Fibroblast of peridontal ligament (primary cell): Measurements from ENCODE around the gene QRICH2.
"Not testable (repeated sequence)": the region's sequence is repeated elsewhere in the genome, so short reads cannot be mapped to it uniquely, and the experiment has no call there.

Experiments used
- DNase-seq: peaks from one replicate; pipeline ENCODE4 v3.0.0-alpha.2; 2010; ENCODE audit errors: extremely low read depth

Gene QRICH2

DNA sequence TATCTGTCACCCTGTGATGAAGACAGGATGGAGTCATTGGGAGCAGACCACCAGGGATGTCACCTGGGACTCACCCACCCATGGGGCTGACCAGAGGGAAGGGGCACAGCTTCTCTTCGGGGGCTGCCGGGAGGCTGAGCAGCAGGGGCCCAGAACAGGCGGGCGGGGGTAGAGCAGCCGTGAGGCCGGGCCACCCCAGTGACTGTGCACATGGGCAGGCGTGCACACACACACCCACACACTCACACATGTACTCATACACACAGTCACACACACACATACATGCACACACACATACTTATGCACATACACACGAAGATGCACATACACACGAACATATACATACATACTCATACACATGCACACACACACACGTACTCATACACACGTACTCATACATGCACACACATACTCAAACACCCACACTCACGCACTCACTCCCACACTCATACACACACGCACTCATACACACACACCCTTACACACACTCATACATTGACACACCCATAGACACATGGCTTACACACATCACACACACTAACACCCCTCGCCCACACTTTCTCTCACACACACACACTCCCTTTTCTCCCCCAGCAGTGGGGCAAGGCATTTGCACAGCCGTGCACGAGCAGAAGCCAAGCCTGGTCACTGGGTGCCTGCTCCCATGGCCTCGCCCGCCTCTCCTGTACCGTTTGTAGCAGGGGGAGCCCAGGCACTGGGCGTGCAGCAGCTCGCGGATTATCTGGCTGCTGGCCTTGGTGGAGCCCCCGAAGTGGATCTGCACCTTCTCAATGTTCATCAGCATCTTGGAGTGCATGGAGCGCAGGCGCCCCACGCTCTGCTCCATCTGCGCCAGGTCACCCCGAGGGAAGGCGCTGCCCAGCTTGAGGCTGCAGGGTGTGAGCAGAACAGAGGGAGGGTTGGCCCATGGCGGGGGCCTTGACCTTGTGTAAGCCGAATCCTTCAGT lies 30.5 kb downstream of the QRICH2 start:
- no peak for DNase-seq

DNA sequence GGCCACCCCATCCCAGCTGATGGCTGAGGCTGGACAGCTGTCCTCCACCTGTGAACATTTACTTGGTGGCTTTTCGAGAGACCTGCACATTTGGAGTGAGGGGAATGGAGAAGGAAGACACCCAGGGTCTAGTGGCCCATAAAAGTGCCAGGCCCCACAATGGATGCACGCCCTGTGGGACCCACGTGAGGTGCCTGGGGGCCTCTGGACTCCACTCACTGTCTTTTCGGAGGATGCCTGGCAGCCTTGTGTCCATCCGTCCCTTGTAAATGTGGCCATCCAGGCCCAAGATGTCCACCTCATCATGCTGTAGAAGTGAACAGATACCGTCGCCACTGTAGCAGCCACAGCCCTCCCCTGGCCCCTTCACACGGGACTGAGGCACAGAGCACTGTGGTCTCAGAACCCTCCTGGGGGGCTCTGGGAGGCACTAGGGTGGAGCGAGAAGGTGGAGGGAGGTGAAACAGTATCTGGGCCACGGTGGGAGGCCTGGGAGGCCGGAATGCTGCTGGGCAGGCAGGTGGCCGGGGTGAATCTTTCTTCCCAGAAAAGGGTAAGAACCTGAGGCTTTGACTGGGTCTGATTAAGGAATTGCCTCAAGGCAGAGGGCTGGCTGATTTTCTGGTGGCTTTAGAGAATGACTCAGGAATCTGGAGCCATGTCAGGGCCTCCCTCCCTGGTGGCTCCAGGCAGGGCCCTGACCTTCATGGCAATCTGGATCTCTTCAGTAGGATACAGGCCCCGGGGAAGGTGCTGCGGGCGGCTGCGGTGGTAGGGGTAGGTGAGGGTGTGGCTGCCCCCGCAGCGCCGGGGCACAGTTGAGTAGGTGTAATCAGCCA lies 31.4 kb downstream of the QRICH2 start:
- peak; percentile 71 for DNase-seq

DNA sequence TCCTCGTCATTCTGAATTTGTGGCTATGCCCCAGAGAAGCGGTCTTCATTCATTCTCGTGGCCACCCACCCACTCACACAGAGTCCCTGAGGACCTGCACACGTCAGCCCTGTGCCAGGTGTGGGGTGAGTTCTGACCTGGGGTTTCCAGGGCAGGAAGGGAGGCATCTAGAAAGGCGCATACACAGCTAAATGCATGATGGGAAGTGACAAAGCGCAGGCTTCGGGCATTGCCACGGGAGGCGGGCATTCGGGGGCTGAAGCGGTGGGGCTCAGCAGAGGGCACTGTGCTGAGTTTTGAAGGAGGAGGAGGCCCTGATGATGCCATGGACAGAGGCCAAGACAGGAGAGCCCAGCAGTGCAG lies 32.0 kb downstream of the QRICH2 start:
- no peak for DNase-seq

- no peak for DNase-seq
Measured at GRCh38 chr17:76275382-76276068, 32.6 kb downstream of the QRICH2 start.

DNA sequence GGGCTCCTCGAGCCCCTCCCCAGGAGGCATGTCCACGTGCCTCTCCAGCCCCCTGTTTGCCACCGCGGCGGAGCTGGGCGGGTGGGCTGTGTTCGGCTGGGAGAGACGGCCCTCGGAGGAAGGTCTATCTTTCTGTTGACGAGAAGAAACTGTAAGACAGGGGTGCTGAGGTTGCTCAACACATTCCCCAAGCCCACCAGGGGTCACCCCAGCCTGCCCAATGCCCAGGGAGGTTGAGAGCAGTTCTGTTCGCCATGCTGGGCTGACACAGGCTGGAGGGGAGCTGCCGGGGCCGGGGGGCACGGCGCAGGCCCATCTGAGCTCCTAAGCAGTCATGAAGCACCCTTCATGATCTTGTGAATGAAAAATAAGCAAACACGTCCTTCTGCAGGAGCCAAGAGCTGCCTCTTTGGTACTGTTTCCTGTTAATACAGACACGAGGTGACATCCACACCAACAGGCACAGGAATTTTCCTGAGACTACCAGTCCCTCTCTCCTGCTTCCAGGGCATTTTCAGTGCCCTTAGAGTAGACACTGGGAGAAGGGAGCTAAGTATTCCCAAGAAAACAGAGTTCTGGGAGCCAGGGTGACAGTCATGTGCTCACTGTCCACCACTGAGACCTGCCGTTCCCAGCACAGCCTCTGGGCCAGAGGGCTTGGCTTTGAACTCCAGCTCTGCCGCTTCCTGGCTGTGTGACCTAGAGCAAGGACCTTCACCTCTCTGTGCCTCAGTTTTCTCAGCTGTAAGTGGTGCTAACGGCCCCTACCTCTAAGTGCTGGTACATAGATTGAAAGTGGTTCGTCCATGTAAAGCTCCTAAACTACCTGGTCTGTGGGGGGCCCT lies 33.7 kb downstream of the QRICH2 start:
- DNase-seq: no peak

DNA sequence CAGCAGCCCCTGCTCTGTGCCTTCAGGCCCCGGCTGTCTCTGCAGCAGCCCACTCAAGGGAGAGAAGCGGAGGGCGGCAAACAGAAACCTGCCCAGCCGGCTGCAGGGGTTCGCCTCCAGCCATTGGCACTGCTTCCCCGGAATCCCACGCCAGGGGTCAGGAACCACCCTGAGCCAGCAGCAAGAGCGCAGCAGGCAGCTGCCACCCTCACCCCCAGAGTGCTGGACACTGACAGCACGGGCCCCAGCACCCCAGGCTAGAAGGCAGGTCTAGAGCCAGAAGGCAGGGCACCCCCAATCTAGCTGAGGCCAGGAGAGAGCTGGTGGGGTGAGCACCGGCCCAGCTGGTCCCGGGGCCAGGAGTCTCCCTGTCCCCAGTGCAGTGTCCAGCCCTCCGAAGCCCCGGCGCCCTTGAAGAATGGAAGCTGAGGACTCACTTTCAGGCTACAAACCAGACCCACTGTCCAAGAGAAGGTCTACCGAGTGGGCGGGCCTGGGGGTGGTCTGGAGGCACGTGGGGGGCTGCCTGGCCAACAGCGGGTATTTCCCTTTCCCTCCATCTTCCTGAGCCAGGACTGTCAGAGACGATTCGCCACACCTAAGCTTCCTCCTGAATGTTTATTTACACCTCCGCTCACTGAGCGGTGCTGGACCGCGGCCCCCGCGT lies 34.5 kb downstream of the QRICH2 start:
- no peak for DNase-seq

- DNase-seq: no peak
Measured at GRCh38 chr17:76272541-76273444, 35.3 kb downstream of the QRICH2 start.

- no peak for DNase-seq
Measured at GRCh38 chr17:76271669-76272540, 36.2 kb downstream of the QRICH2 start.

DNA sequence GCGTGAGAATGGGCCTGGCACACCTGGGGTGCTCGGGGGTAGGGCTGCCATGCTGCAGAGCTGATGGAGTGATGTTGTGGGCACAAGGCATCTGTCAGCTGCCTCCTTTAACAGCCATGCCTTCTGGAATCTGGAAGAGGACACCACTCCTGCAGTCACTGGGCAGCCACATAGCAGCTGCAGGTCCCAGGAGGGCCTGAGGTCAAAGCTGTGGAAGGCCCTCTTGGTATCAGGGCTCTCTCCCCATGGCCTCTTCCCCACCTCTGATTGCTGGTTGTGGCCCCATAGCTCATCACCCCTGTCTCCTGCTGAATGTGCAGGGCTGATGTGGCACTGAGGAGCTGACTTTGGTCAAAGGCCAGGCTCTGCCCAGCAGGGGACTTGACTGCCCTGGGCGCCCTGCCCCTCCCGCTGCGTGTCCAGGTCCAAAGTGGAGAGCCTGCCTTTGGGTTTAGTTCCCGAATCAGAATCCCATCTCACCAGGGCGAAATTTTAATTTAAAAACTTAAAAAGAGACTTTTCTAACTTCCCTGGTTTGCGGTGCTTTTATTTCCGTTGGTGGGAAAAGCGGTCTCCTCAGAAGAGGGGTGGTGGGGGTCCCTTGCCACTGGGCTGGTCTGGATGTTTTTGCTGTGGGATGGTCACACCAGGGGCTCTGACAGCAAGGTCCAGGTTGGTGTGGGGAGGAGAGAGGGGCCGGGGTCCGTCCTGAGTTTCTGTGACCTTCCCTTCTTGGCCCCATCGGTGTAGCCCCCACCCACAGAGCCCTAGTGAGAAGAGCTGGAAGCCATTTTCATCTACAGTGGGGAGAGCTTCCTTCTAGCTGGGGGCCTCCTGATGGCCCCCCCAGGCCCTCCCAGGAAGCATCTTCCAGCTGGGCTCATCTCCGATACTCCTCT lies 37.1 kb downstream of the QRICH2 start:
- DNase-seq: no peak

- no peak for DNase-seq
Measured at GRCh38 chr17:76270127-76270592, 37.9 kb downstream of the QRICH2 start.

GRCh38 chr17:76268991-76269981 lies 38.8 kb downstream of the QRICH2 start:
- DNase-seq: no peak

DNA sequence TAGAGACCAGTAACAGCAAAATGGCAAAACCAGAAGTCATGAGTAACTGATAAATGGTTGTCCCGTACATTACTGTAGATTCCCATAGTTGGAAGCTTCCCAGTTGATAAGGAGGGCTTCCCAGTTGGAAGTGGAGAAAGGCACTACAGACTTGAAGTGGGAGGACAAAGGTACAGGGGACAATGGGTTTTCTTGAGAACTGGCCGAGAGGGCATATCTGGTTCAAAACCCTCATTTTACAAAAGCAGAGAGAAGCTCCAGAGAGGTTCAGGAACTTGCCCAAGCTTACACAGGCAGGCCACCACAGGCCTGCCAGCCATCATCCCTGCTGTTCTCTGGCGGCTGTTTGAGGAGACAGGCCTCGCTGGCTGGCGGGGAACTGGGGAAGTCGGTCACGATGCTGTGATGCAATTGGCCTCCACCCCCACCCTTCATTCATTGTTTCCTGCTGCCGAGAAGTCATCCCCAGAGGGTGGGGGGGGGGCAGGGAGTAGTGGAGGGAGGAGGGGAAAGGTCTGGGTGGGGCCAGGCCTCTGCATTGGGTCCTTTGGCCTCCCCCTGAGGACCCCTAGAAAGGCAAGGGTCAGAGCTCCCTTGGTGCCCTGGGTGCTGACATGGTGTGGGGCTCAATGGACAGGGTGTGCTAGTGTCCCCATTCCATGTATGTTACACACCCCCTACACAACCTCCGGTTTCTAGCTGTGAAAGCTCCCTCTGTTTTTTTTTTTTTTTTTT lies 39.9 kb downstream of the QRICH2 start:
- DNase-seq: peak; percentile 65

GRCh38 chr17:76267581-76268001 lies 40.5 kb downstream of the QRICH2 start:
- DNase-seq: not testable (repeated sequence)

DNA sequence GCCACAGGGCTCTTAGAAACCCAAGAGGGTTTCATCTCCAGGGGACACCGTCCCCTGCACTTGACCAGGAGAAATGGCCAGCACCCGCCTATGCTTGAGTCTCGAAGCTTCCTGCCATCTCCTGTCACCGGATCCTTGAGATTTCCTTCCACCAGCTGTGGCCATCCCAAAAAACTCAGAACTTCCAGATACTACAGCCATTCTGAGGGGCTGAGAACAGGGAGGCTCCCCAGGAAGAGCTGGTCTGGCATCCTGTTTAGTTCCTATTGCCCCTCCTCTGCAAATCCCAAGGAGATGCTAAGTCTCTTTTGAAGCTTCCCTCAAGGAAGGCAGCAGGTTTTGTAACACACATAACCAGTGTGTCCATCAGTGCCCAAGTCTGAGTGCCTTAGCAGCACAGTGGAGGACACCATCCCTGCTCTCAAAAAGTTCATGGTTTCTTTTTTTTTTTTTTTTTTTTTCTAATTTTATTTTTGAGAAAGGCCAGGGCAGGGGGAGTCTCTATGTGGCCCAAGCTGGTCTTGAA lies 41.0 kb downstream of the QRICH2 start:
- no peak for DNase-seq

DNA sequence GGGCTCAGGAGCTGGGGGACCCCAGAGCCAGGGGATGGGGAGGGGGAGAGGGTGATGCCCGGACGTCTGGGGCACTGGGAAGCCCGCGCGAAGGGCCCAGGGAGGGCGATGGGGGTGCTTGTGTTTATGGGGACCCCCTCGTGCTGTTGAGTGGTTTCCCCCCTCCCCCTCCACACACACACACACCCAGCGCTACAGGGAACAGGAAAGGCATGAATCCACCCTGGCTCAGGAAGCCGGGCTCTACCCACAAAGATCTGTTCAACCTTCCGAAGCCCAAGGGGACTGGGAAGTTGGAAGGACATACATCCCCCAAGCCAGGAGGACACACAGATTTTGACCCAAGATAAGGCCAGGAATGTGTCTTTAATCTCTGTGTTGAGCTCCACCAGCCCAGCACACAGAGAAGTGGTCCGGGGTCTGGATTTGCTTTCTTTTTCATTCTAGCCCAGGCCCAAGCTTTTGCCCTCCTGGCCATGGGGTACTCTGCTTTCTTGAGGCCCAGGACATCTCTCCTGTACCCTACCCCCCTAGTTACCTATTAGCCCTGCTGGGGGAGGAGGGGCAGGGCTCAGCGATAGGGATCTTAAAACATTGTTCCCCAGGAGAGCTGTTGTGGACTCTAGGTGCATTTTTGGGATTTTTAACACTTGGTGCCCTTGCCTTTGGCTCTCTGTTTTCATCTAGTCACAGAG lies 41.7 kb downstream of the QRICH2 start:
- no peak for DNase-seq
